HG03442 (cell line): Measurements from ENCODE around the gene PCDHGA9.
"Not testable (repeated sequence)": the region's sequence is repeated elsewhere in the genome, so short reads cannot be mapped to it uniquely, and the experiment has no call there.

ENCODE experiments used
- ATAC-seq: cut with Tn5 transposase; IDR thresholded peaks from one replicate; pipeline ENCODE4 v1.9.1; 2021; ENCODE audit warnings: mild to moderate bottlenecking, moderate library complexity; ENCODE audit not compliant: unreplicated experiment

The PCDHGA9 gene

GRCh38 chr5:141413540-141414069, 11.0 kb downstream of the PCDHGA9 start:
- no peak for ATAC-seq

DNA sequence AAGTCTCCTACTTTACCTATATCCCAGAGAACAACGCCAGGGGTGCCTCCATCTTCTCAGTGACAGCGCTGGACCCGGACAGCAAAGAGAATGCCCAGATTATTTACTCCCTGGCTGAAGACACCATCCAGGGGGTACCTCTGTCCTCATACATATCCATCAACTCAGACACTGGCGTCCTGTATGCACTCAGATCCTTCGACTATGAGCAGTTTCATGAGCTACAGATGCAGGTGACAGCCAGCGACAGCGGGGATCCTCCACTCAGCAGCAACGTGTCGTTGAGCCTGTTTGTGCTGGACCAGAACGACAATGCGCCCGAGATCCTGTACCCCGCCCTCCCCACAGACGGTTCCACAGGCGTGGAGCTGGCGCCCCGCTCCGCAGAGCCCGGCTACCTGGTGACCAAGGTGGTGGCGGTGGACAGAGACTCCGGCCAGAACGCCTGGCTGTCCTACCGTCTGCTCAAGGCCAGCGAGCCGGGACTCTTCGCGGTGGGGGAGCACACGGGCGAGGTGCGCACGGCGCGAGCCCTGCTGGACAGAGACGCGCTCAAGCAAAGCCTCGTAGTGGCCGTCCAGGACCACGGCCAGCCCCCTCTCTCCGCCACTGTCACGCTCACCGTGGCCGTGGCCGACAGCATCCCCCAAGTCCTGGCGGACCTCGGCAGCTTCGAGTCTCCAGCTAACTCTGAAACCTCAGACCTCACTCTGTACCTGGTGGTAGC, 12.1 kb downstream of the PCDHGA9 start:
- not testable (repeated sequence) for ATAC-seq

DNA sequence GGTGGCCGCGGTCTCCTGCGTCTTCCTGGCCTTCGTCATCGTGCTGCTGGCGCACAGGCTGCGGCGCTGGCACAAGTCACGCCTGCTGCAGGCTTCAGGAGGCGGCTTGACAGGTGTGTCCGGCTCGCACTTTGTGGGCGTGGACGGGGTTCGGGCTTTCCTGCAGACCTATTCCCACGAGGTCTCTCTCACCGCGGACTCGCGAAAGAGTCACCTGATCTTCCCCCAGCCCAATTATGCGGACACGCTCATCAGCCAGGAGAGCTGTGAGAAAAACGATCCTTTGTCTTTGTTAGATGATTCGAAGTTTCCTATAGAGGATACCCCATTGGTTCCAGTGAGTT, 12.7 kb downstream of the PCDHGA9 start:
- not testable (repeated sequence) for ATAC-seq

DNA sequence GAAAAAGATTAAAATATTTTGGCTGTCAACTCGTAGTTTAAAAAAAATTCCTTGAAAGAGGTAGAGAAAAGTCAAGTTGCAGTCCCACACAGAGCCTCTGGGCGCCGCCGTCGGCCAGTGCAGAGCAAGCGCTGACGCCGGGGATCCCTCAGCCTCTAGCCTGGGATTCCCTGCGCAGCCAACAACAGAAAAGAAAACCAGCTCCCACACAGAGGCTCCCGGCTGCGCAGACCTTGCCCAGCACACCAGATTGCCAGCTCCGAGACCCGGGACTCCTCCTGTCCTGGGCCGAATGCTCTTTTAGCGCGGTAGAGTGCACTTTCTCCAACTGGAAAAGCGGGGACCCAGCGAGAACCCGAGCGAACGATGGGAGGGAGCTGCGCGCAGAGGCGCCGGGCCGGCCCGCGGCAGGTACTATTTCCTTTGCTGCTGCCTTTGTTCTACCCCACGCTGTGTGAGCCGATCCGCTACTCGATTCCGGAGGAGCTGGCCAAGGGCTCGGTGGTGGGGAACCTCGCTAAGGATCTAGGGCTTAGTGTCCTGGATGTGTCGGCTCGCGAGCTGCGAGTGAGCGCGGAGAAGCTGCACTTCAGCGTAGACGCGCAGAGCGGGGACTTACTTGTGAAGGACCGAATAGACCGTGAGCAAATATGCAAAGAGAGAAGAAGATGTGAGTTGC, 15.1 kb downstream of the PCDHGA9 start, which contains the start of gene PCDHGB7:
TSS of gene PCDHGB7 (plus strand) at position 184 of the 679 bp plus-strand sequence. CDS start at position 367, 183 bp downstream.
- ATAC-seq, result peak; percentile 67

DNA sequence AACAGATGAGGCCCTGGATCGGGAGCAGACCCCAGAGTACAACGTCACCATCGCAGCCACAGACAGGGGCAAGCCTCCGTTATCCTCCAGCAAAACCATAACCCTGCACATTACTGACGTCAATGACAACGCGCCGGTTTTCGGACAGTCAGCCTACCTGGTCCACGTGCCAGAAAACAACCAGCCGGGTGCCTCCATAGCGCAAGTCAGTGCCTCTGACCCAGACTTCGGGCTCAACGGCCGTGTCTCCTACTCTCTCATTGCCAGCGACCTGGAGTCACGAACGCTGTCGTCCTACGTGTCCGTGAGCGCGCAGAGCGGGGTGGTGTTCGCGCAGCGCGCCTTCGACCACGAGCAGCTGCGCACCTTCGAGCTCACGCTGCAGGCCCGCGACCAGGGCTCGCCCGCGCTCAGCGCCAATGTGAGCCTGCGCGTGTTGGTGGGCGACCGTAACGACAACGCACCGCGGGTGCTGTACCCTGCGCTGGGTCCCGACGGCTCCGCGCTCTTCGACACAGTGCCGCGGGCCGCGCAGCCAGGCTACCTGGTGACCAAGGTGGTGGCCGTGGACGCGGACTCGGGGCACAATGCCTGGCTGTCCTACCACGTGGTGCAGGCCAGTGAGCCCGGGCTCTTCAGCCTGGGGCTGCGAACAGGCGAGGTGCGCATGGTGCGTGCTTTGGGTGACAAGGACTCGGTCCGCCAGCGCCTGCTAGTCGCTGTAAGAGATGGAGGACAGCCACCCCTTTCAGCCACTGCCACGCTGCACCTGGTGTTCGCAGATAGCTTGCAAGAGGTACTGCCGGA, 16.7 kb downstream of the PCDHGA9 start:
- no peak for ATAC-seq

GRCh38 chr5:141420855-141421488, 18.4 kb downstream of the PCDHGA9 start, which contains the start of gene PCDHGA11:
Gene PCDHGA11, plus strand, starts transcription at chr5:141421051. Its CDS starts 177 bp downstream, at chr5:141421228.
- peak; percentile 59 for ATAC-seq

DNA sequence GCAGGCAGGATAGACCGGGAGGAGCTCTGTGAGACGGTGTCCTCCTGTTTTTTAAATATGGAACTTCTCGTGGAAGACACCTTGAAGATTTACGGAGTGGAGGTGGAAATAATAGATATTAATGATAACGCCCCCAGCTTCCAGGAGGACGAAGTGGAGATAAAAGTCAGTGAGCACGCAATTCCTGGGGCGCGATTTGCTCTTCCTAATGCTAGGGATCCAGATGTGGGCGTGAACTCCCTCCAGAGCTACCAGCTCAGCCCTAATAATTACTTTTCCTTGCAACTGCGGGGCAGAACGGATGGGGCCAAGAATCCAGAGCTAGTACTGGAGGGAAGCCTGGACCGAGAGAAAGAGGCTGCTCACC, 18.9 kb downstream of the PCDHGA9 start:
- no peak for ATAC-seq

- ATAC-seq, result no peak
Measured at GRCh38 chr5:141422742-141423291, 20.2 kb downstream of the PCDHGA9 start.

GRCh38 chr5:141427783-141428426, 25.3 kb downstream of the PCDHGA9 start:
- ATAC-seq, result no peak

DNA sequence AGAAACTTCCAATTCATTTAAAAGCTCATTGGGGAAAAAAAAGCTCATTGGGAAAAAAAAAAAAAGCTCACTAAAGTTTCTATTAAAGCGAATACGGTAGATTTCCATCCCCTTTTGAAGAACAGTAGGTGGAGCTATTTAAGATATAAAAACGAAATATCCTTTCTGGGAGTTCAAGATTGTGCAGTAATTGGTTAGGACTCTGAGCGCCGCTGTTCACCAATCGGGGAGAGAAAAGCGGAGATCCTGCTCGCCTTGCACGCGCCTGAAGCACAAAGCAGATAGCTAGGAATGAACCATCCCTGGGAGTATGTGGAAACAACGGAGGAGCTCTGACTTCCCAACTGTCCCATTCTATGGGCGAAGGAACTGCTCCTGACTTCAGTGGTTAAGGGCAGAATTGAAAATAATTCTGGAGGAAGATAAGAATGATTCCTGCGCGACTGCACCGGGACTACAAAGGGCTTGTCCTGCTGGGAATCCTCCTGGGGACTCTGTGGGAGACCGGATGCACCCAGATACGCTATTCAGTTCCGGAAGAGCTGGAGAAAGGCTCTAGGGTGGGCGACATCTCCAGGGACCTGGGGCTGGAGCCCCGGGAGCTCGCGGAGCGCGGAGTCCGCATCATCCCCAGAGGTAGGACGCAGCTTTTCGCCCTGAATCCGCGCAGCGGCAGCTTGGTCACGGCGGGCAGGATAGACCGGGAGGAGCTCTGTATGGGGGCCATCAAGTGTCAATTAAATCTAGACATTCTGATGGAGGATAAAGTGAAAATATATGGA, 27.9 kb downstream of the PCDHGA9 start, which contains the start of gene PCDHGA12:
TSS of gene PCDHGA12 (plus strand) at position 176 of the 782 bp plus-strand sequence. CDS start at position 429, 253 bp downstream.
- peak; percentile 91 for ATAC-seq

GRCh38 chr5:141431286-141431685, 28.7 kb downstream of the PCDHGA9 start:
- no peak for ATAC-seq

- not testable (repeated sequence) for ATAC-seq
Measured at GRCh38 chr5:141432308-141432707, 29.7 kb downstream of the PCDHGA9 start.

GRCh38 chr5:141432726-141433125, 30.1 kb downstream of the PCDHGA9 start:
- not testable (repeated sequence) for ATAC-seq

DNA sequence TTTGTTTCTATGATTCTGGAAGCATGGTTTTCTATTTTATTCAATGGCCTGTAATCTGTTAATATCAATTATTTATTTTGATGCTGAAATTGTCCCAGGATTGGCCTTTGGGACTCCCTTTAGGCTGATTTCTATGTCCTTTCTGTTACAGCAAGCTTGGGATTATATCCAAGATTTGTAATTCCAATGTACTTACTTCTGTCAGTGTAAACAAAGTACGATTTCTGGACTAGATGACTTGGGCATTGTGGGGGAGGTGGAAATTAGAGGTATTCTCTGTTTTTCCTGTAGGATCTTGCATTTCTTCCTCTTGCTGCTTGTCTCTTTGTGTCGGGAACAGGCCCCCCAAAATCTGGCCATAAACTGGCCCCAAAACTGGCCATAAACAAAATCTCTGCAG, 31.4 kb downstream of the PCDHGA9 start:
- ATAC-seq, result no peak

- ATAC-seq, result no peak
Measured at GRCh38 chr5:141437221-141437620, 34.6 kb downstream of the PCDHGA9 start.

DNA sequence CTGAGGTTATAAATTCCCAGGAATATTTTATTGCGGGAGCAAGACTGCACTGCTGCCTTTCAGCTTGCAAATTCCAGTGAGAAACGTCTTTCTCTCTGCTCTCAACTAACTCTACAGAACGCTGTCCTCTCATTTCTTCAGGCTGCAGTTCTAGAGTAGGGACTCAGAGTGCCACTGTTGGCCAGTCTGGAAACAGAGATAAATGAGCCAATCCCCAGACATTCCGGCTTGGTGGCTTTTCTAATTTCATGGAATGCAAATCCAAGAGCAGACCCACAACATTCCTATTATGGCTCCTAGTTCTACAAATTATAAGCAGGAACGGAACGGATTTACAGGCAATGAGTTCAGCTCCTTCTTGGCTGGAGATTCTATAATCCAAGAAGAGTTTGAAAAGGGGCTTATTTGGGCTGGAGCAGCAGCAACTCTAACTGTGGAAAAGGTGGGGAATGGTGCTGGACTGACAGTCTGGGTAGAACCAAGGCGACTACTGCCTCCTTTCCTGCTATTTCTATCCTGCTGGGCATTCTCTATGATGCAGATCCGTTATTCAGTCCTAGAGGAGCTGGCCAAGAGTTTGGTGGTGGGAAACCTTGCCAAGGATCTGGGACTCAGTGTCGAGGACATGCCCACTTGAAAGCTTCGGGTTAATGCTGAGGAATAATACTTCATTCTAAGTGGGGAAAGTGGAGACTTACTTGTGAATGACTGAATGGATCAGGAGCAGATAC, 37.0 kb downstream of the PCDHGA9 start:
- ATAC-seq, result no peak

DNA sequence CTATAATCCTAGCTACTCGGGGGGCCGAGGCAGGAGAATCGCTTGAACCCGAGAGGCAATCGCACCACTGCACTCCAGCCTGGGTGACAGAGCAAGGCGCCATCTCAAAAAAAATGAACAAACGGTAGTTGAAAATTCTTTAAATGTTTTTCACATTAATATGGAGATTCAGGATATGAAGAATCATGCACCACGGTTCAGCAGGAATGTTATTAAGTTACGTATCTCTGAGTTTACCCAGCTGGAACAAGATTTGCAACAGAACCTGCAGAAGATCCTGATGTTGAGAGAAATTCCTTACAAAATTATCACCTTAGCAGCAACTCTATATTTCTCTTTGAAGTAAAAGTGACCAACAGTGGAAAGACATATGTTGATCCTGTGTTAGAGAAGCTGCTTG, 37.8 kb downstream of the PCDHGA9 start:
- no peak for ATAC-seq

- ATAC-seq, result no peak
Measured at GRCh38 chr5:141441571-141442170, 39.1 kb downstream of the PCDHGA9 start.
